Measurements from ENCODE around the gene CDC20. TPM values are rescaled to one million over a fixed set of nuclear protein-coding genes. Genes with fewer than 3 reads are reported as not detected.

The CDC20 gene
- total RNA-seq, 1 donor from 2014 or later: 11.0 TPM

GRCh38 chr1:43317817-43318471 is 40.8 kb upstream of the CDC20 start:
- no peaks in the 10 kb centered on the region for H3K27me3 ChIP-seq
- TF ChIP-seq, protein P1, sequence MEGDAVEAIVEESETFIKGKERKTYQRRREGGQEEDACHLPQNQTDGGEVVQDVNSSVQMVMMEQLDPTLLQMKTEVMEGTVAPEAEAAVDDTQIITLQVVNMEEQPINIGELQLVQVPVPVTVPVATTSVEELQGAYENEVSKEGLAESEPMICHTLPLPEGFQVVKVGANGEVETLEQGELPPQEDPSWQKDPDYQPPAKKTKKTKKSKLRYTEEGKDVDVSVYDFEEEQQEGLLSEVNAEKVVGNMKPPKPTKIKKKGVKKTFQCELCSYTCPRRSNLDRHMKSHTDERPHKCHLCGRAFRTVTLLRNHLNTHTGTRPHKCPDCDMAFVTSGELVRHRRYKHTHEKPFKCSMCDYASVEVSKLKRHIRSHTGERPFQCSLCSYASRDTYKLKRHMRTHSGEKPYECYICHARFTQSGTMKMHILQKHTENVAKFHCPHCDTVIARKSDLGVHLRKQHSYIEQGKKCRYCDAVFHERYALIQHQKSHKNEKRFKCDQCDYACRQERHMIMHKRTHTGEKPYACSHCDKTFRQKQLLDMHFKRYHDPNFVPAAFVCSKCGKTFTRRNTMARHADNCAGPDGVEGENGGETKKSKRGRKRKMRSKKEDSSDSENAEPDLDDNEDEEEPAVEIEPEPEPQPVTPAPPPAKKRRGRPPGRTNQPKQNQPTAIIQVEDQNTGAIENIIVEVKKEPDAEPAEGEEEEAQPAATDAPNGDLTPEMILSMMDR (IDR thresholded peaks at IDR 0.05): no peak
- TF ChIP-seq POLR2AphosphoS5 (IDR thresholded peaks at IDR 0.05; ENCODE audit: insufficient read depth in 1 of 2, low read depth in 1 of 2): no peak
- TF ChIP-seq POLR2A (IDR thresholded peaks at IDR 0.05): no peak
- H3K9me3 ChIP-seq: no peaks in the 10 kb centered on the region
- no peaks in the 10 kb centered on the region for H3K36me3 ChIP-seq
- H3K27ac ChIP-seq: no peak overlapping the region
- intact Hi-C loops (cut with DNase I): no loop called here
- DNase-seq (ENCODE audit: extremely low spot score in 2 of 2): no peak
- no peak overlapping the region for H3K4me3 ChIP-seq
- no peaks in the 10 kb centered on the region for H3K4me1 ChIP-seq

- TF ChIP-seq POLR2A (IDR thresholded peaks at IDR 0.05) (no peak), POLR2AphosphoS5 (IDR thresholded peaks at IDR 0.05; ENCODE audit: insufficient read depth in 1 of 2, low read depth in 1 of 2) (no peak)
- TF ChIP-seq, protein P1 (IDR thresholded peaks at IDR 0.05): no peak
- intact Hi-C loops (cut with DNase I): no loop called here
- Histone ChIP-seq H3K27me3 (no peaks in the 10 kb centered on the region), H3K9me3 (no peaks in the 10 kb centered on the region), H3K4me3 (no peak overlapping the region), H3K27ac (no peak overlapping the region), H3K36me3 (no peaks in the 10 kb centered on the region), H3K4me1 (no peaks in the 10 kb centered on the region)
- no peak for DNase-seq (ENCODE audit: extremely low spot score in 2 of 2)
Observed at GRCh38 chr1:43318831-43319230, 40.0 kb upstream of the CDC20 start.

- no peak overlapping the region for H3K27ac ChIP-seq
- H3K36me3 ChIP-seq: no peaks in the 10 kb centered on the region
- TF ChIP-seq POLR2AphosphoS5 (IDR thresholded peaks at IDR 0.05; ENCODE audit: insufficient read depth in 1 of 2, low read depth in 1 of 2): no peak
- H3K27me3 ChIP-seq: no peaks in the 10 kb centered on the region
- DNase-seq (ENCODE audit: extremely low spot score in 2 of 2): no peak
- H3K4me1 ChIP-seq: no peaks in the 10 kb centered on the region
- intact Hi-C loops (cut with DNase I): no loop called here
- H3K4me3 ChIP-seq: no peak overlapping the region
- no peaks in the 10 kb centered on the region for H3K9me3 ChIP-seq
Observed at GRCh38 chr1:43319288-43319687, 39.5 kb upstream of the CDC20 start.

- Histone ChIP-seq H3K9me3 (no peaks in the 10 kb centered on the region), H3K36me3 (no peaks in the 10 kb centered on the region), H3K27ac (no peak overlapping the region), H3K4me3 (no peak overlapping the region), H3K27me3 (no peaks in the 10 kb centered on the region), H3K4me1 (no peaks in the 10 kb centered on the region)
- no peak for TF ChIP-seq POLR2AphosphoS5 (IDR thresholded peaks at IDR 0.05; ENCODE audit: insufficient read depth in 1 of 2, low read depth in 1 of 2)
- no peak for TF ChIP-seq POLR2A (IDR thresholded peaks at IDR 0.05)
- DNase-seq (ENCODE audit: extremely low spot score in 2 of 2): no peak
- intact Hi-C loops (cut with DNase I): no loop called here
Observed at GRCh38 chr1:43319766-43320165, 39.0 kb upstream of the CDC20 start.

DNA sequence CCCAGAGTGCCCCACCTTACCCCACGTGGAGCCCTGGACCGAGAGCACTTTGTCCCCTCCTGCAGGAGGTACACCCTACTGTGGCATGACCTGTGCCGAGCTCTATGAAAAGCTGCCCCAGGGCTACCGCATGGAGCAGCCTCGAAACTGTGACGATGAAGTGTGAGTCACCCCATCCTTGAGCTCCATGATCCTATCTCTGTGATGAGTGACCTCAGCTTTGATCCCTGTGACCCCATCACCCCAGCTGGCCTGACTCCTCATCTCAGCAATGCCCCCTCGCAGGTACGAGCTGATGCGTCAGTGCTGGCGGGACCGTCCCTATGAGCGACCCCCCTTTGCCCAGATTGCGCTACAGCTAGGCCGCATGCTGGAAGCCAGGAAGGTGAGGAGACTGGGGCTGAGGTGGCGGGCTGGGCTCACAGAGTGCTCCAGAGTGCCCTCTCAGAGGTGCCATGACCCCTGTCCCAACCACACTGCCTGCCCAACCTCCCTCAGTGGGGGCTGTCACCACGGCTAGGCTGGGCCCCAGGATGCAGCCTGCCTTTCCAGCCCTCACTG is 37.4 kb upstream of the CDC20 start:
- H3K4me3 ChIP-seq: no peak overlapping the region
- no peak for DNase-seq (ENCODE audit: extremely low spot score in 2 of 2)
- no peak for TF ChIP-seq POLR2AphosphoS5 (IDR thresholded peaks at IDR 0.05; ENCODE audit: insufficient read depth in 1 of 2, low read depth in 1 of 2)
- TF ChIP-seq, protein P1 (IDR thresholded peaks at IDR 0.05): no peak
- no peak for TF ChIP-seq POLR2A (IDR thresholded peaks at IDR 0.05)
- intact Hi-C loops (cut with DNase I): no loop called here
- no peak overlapping the region for H3K27ac ChIP-seq
- no peaks in the 10 kb centered on the region for H3K4me1 ChIP-seq
- no peaks in the 10 kb centered on the region for H3K27me3 ChIP-seq
- no peaks in the 10 kb centered on the region for H3K36me3 ChIP-seq
- H3K9me3 ChIP-seq: no peaks in the 10 kb centered on the region

DNA sequence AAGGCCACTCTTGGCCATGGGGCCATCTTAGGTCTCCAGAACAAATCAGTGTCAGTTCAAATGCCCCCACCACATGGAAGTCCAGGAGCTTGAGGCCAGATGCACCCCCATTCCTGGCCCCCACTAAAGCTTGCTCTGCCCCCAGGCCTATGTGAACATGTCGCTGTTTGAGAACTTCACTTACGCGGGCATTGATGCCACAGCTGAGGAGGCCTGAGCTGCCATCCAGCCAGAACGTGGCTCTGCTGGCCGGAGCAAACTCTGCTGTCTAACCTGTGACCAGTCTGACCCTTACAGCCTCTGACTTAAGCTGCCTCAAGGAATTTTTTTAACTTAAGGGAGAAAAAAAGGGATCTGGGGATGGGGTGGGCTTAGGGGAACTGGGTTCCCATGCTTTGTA is 36.3 kb upstream of the CDC20 start:
- H3K4me1 ChIP-seq: no peaks in the 10 kb centered on the region
- H3K4me3 ChIP-seq: no peak overlapping the region
- DNase-seq (ENCODE audit: extremely low spot score in 2 of 2): no peak
- no peaks in the 10 kb centered on the region for H3K9me3 ChIP-seq
- no peak overlapping the region for H3K27ac ChIP-seq
- TF ChIP-seq, protein P1 (IDR thresholded peaks at IDR 0.05): no peak
- TF ChIP-seq POLR2A (IDR thresholded peaks at IDR 0.05) (no peak), POLR2AphosphoS5 (IDR thresholded peaks at IDR 0.05; ENCODE audit: insufficient read depth in 1 of 2, low read depth in 1 of 2) (no peak)
- H3K36me3 ChIP-seq: no peaks in the 10 kb centered on the region
- intact Hi-C loops (cut with DNase I): no loop called here
- H3K27me3 ChIP-seq: no peaks in the 10 kb centered on the region

Measured in vagina (tissue), 2 donors.